ENCODE measurements around the gene FHL3.

FHL3 gene

GRCh38 chr1:38000233-38000528 is 5.1 kb downstream of the FHL3 start:
- peak overlapping the region; percentile 27 for H3K4me3 ChIP-seq (ENCODE audit: low read depth, low read length)
- no peak for TF ChIP-seq CTCF (IDR thresholded peaks at IDR 0.05; ENCODE audit: low read depth, low read length)

DNA sequence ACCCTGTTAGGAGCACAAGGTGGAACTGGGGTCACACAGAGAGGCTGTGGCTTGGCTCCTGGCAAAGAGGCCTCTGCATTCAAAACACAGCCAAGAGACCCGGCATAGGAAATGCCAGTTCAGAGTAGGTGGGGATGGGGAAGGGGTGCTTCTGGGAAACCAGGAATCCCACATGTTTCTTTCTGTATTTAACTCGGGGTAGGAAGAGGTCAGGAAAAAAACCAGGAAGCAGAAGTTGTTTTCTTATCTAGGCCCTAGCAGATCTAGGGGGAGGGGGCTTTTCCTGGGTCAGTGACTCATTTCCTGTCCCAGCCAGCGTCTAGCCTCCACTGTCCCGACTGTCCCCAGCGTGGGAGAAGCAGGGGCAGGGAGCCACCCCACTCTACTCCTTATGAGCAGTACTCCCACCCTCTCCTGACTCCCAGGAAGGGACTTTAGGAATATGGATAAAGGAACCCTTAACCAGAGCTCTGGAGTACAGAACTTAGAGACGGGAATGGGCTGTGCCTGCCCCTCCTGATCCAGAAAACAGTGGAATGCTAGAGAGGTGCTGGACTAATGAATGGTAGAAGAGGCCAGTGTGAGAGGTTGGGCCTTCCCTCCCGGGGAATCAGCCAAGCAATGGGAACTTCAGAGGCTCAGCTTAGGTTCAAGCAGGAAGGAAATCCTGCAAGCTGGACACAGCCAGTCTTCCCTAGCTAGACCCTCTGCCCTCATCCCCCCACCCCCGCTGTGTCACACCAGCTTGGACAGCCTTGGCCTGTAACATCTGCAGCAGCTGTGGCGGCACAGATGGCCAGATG is 5.7 kb downstream of the FHL3 start:
- H3K4me3 ChIP-seq (ENCODE audit: low read depth, low read length): peak overlapping the region; percentile 27
- no peak for TF ChIP-seq CTCF (IDR thresholded peaks at IDR 0.05; ENCODE audit: low read depth, low read length)

GRCh38 chr1:37998913-37999429 is 6.3 kb downstream of the FHL3 start:
- no peak overlapping the region for H3K4me3 ChIP-seq (ENCODE audit: low read depth, low read length)
- TF ChIP-seq CTCF (IDR thresholded peaks at IDR 0.05; ENCODE audit: low read depth, low read length): no peak

DNA sequence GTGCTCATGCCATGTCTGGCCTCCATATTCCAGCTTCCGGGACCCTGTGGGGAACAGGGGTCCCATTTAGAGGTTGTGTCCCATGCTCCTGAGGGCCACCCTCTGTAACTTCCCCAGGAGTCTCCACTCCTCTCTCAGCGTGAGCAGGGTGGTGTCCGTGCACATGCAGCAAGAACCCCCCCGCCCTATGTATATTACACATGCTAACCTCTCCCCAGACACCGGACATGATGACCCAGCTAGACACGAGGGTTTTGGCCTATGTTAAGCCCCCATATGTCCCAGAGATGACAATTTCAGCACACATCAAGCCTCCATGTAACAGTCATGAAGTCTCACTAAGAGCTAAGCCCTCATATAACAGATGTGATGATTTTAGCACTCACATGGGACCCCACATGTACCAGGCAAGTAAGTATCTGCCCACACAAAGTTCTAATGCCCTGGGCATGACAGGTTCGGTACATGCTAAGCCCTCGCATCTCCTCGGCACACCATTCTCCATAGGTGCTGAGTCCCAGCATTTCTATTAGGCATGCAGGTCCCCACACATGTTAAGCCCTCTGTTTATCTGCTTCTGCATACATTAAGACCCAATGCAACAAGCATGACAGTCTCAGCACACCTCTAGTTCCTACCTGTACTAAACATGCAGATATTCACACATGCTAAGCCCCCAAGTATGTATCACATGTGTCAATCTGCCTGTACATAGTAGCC is 7.1 kb downstream of the FHL3 start:
- TF ChIP-seq CTCF (IDR thresholded peaks at IDR 0.05; ENCODE audit: low read depth, low read length): no peak
- no peak overlapping the region for H3K4me3 ChIP-seq (ENCODE audit: low read depth, low read length)

DNA sequence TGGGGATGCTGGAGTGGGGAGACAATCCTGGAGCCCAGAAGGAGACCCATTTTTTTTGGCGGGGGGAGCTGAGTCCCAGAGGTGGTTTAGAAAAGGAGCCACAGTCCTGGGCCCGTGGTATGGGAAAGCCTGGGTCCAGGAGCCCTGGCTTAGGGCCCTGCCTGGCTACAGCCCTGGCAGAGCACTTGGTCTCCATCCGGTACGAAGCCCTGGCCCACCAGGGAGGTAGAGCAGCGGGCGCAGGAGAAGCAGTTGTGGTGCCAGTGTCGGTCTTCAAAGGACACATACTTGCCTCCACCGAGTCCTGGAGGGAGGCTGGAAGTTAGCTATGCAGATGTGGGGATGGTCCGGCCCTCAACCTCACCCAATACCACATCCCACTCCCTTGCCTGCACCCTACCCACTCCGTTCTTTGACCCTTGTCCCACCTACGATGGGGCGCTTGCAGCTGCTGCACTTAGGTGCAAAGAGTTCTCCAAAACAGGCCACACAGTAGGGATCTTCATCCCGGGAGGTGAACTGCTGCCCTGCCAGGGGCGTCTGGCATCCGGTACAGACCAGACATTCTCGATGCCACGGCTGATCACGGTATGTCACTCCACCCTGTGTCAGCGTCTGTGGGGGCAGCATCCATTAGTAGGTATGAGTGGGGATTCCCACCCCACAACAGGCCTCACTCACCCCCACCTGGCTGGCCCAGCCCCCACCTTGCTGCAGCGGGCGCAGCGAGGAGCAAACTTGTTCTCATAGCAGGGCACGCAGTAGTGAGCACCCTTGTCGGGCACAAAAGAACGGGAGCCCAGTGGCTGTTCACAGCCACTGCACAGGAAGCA is 7.8 kb downstream of the FHL3 start:
- H3K4me3 ChIP-seq (ENCODE audit: low read depth, low read length): no peak overlapping the region
- TF ChIP-seq CTCF (IDR thresholded peaks at IDR 0.05; ENCODE audit: low read depth, low read length): no peak

- H3K4me3 ChIP-seq (ENCODE audit: low read depth, low read length): peak overlapping the region; percentile 46
- TF ChIP-seq CTCF (IDR thresholded peaks at IDR 0.05; ENCODE audit: low read depth, low read length): no peak
Measured at GRCh38 chr1:37995751-37996345, 9.5 kb downstream of the FHL3 start.

All from WI38 (cell line).